GM04503 (cell line): ENCODE measurements around the gene STAB1.

Experiments used
- DNase-seq: peaks from one replicate; pipeline ENCODE4 v3.0.0-alpha.2; 2012; ENCODE audit warnings: low read depth

Gene STAB1, protein sequence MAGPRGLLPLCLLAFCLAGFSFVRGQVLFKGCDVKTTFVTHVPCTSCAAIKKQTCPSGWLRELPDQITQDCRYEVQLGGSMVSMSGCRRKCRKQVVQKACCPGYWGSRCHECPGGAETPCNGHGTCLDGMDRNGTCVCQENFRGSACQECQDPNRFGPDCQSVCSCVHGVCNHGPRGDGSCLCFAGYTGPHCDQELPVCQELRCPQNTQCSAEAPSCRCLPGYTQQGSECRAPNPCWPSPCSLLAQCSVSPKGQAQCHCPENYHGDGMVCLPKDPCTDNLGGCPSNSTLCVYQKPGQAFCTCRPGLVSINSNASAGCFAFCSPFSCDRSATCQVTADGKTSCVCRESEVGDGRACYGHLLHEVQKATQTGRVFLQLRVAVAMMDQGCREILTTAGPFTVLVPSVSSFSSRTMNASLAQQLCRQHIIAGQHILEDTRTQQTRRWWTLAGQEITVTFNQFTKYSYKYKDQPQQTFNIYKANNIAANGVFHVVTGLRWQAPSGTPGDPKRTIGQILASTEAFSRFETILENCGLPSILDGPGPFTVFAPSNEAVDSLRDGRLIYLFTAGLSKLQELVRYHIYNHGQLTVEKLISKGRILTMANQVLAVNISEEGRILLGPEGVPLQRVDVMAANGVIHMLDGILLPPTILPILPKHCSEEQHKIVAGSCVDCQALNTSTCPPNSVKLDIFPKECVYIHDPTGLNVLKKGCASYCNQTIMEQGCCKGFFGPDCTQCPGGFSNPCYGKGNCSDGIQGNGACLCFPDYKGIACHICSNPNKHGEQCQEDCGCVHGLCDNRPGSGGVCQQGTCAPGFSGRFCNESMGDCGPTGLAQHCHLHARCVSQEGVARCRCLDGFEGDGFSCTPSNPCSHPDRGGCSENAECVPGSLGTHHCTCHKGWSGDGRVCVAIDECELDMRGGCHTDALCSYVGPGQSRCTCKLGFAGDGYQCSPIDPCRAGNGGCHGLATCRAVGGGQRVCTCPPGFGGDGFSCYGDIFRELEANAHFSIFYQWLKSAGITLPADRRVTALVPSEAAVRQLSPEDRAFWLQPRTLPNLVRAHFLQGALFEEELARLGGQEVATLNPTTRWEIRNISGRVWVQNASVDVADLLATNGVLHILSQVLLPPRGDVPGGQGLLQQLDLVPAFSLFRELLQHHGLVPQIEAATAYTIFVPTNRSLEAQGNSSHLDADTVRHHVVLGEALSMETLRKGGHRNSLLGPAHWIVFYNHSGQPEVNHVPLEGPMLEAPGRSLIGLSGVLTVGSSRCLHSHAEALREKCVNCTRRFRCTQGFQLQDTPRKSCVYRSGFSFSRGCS (N-terminal part only)

DNA sequence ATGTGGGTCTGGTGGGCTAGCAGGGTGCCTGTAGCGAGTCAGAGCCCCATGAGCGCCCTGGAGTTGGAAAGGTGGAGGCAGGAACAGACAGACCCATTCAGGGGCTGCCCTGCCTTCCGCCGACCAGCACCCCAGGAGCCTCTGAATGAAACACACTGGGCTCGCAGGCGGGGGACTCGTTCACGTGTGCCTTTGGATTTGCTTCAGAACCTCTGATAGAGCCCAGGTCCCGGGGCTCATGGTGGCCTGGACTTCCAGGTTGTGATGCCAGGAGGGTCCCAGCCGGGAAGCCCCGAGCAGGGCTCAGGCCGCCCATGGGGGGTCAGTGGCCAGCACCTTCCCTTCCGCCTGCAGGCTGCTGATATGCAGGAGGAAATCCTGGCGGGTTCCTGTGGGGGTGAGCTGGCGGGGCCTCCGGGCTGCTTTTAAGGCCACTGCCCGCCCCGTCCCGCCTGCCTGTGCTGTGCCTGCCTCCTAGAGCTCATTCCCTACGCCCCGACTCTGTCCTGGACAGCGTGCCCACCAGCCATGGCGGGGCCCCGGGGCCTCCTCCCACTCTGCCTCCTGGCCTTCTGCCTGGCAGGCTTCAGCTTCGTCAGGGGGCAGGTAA, at the start of gene STAB1:
STAB1 (plus strand) TSS at position 453 of the 610 bp plus-strand sequence; CDS start at position 529, 76 bp downstream.
- DNase-seq: no peak

DNA sequence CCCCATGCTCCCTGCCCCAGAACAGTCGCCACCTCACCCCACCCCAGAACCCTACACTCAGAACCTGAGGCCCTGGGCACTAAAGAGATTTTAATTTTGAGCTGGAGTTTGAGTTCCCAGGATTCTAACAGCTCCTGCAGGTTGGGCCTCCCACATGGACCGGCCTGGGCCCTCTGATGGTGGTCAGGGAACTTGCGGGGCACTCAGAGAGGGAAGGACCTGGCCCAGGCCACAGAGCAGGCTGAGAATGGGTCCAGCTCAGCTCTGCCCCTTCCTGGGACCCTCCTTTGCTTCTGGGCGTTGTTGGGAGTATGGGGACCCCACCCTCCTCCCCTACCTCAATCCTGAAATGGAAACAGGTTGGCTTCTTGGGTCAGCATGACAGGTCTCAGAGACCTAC, 49.1 kb upstream of the STAB1 start:
- no peak for DNase-seq

DNA sequence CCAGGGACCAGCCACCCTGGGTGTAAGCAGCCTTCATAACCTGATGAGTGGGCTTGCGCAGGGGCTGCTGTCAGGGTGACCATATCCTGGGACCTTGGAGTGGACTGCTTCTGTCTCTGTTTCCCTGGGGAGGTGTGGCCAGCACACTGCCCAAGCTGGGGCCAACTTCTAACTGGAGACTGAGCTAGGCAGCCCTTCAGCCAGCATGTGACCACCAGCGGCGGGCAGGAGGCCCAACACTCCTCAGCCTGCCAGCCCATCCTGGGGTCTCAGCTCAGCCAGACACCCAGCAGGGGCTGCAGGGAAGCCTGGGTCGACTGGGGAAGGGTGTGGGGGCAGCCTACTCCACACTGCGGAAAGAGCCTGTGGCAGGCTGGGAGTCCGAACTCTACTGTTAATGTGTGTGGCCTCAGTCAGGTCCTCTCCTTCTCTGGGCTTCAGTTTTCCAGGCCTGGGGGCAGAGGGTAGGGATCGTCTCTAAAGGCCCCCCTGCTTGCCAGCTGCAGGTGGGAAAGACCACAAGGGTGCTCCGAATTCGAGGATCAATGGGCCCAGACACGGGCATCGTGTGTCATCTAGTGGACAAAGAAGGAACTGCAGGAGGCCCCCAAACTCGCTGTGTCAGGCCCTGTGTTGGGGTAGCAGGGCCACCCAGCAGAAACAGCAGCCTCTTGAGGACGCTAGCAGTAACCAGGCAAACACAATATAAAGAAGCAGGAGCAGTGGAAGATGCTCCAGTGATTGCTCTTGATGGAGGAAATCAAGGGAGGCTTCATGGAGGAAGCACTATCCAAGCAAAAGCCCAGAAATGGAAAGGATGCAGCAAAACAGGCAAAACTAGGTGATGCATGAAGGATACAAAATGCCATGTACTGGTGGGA, 48.3 kb upstream of the STAB1 start:
- no peak for DNase-seq

DNA sequence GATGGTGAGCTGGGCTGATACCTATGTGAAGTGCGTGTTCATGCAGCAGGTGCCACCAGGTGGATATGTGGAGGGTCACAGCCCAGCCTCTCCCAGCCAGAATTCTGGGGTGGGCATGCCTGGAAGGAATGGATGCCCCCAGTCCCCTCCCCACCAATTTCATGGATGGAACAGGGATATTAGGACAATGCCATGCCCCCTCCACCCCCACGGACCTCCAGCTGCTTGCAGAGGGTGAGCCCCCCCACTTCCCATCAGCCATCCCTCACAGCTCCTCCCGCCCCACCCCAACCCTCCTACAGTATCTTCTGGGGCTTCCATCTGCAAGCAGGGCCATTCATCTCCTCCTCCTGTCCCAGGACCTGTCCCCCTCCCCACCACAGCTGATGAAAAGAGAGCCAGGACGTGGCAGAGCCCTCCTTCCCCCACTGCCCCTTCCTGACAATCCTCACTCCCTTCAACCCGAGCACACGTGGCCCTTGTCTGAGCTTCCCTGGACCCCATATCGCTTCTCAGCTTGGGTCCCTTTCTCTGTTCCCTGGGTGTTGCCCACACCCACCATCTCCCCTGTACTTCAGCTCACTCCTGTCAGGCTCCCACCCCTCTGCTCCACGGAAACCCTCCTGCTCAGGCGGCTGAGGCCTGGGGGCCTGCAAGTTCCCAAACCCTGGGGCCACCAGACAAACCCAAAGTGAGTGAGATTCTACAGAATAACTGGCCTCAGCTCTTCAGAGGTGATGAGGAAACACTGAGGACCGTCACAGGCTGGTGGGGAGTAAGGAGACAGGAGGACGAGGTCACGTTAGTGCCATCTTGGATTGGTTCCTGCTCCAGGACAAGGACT, 47.4 kb upstream of the STAB1 start:
- no peak for DNase-seq

DNA sequence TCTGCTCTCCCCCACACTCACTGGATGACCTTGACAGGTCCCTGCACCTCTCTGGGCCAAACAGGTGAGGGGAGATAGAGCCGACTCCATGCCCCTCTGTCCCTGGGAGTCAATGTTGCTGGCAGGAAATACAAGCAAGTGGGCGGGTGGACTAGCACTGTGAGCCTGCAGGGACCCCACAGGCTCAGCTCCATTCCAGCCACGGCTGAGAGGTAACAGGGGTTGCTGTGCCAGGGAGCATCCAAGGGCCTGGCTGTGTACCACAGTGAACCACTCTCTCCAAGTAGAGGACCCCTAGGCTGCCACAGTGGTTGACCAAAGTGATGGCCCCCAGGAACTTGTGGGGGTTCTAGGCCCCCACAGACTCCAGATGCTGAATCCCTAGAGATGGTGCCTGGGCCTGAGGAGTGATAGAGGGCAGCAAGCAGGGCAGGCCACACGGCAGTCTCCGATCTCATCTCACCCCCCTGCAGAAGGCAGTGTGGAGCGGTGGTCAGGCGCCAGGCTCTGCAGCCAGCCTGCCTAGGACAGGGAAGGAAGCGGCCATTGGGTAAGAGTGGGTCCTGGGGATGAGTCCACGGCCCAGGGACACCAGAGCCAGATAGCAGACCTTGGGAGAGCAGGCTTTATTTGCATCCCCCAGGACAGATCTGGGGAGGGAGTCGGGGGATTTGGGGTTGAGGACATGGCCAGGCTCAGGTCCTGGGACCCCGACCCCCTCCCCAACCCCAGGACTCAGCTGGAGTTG, 44.5 kb upstream of the STAB1 start:
- no peak for DNase-seq

DNA sequence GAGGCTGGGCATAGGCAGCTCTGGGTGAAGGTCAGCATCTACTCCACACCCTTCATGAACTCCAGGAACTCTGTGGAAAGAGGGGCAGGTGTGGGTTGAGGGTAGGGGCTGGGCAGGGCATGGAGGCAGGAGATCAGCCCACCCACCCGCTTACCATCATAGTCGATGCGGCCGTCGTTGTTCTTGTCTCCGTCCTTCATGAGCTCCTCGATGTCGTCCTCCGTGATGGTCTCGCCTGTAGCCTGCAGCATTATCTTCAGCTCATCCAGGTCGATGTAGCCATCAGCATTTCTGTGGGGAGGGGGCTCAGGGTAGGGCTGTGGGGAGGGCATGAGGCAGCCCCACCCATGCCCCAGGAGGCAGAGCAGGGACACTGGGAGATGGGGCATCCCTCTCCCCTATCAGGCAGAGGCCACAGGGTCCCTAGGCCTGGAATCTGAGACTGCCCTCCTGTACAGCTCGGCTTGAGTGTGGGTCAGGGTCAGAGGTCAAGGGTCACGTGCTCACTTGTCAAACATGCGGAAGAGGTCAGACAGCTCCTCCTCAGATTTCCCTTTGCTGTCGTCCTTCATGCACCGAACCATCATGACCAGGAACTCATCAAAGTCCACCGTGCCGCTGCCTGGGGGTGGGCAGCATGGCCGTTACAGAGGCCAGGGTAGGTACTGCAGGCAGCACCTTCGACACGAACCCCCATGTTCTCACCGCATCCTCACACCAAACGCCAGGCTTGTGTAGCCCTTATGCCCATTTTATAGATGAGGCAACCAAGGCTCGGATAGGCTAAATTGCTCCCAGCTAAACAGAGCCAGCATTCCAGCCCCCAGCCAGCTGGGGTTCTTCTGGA, 43.7 kb upstream of the STAB1 start:
- DNase-seq: no peak

DNA sequence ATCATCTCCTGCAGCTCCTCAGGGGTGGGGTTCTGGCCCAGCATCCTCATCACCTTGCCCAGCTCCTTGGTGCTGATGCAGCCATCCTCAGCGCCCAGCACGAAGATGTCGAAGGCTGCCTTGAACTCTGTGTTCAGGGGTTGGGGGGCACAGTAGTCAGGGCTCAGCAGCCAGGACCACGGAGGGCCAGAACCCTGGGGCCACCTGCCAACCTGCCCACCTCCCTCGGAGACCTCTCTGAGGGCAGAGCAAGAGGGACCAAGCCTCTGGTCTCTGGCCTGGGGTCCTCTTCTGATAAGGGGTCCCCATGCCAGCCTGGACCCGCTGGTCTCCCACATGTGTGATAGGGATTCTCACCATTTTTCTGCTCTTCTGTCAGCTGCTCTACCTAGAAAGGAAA, 43.0 kb upstream of the STAB1 start:
- no peak for DNase-seq

DNA sequence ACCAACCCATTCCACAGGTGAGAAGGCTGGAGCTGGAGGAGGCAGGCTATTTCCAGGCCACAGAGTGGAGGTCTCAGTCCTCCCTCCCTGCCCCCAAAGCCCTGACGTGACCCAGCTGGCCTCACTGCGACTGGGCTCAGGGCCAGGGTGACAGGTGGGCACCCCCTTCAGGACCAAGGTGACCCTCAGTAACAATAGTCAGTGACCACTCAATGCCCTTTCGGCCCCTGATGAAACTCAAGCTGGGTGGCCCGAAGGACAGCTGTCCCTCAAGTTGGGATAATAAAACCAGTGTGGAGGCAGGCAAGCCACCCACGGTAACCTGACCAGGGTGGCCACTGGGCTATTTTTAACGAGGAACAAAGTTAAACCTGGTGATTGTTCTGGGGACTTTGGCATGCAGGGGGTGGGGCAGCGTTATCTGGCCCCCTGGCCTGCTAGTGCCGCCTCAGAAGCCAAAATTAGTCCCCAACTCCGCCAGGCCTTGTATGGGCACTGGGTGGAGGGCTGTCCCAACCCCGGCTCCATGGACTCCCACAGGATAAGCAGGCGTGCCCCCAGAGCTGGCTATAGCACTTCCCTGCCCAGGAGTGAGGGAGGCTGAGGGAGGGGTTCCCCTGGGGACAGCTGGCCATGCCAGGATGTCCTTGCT, 42.4 kb upstream of the STAB1 start:
- no peak for DNase-seq

DNA sequence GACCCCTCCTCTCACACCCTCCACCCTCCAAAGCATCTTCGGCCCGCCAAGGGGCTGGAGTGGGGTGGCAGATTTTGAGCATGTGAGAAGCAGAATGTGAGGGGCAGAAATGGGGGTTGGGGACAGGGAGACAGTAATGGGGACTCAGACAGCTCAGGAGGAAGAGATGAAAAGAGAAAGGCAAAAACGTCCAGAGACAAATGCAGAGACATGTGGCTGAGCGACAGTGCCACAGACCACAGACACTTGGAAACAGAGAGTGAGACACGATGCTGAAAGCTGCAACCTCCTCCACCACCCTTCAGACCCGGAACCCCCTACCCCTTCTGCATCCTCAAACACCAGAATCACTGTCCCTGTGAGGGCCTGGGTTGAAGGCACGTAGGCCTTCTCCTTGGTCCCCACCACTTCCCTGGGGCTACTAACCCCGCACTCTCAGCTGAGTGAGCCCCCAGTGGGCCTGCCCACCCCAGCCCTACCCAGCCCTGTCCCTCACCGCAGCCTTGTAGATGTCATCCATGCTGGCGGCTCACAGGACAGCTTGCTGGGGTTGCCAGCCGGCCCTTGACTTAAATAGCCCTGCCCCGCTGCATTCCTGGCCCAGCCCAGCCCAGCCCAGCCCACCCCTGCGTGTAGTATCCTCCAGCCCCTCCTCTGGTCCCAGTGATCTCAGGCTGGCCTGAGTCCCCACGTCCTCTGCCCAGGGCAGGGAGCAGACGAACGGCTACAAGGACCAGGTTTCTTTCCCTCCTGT, 41.5 kb upstream of the STAB1 start, which contains the start of gene TNNC1:
TNNC1 (minus strand) TSS at position 546 of the 754 bp plus-strand sequence; CDS start at position 520, 26 bp downstream.
- DNase-seq: no peak

DNA sequence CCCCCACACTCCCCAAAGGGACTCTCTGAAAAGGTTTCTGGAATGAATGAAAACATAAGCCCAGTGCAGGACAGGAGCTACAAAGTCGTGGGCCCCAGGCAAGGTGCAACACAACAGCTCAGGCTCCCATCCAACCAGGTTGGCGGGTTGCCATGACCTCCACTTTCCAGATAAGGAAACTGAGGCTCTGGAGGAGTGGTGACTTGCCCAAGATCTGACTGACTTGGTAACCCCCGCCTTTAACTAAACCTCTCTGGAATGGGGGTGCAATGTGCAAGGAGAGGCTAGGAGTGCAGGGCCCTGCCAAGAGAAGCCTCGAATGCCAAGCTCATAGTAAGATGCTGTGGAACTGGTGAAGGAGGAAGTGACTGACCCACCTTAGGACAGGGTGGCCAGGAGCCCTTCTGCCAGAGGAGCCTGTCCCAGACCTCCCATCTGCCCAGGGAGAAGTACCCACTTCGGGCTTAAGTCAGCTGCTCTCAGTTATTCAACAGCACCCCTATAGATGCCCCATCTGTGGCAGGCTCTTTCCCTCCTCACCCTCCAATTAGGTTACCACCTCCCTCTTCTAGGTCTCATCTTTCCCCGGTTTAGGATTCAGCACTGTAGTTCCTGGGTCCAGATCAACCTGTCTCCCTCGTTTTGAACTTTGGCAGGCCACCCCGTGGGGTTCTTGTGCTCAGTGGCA, 40.7 kb upstream of the STAB1 start:
- no peak for DNase-seq

DNA sequence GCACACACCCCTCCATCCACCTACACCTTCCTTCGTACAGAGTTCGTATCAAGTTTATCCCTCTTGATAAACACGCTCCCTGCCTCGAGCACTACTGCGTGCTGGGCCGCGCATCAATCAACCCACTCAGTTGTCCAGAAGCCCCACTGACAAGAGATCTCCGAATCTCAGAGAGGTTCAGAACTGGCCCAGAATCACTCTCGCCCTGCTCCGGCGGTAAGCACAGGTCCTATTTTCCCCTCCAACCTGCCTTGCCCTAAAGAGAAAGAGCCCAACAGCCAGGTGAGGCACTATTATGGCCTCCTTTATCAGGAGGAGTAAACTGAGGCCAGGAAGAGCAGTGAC, 40.2 kb upstream of the STAB1 start:
- DNase-seq: no peak

DNA sequence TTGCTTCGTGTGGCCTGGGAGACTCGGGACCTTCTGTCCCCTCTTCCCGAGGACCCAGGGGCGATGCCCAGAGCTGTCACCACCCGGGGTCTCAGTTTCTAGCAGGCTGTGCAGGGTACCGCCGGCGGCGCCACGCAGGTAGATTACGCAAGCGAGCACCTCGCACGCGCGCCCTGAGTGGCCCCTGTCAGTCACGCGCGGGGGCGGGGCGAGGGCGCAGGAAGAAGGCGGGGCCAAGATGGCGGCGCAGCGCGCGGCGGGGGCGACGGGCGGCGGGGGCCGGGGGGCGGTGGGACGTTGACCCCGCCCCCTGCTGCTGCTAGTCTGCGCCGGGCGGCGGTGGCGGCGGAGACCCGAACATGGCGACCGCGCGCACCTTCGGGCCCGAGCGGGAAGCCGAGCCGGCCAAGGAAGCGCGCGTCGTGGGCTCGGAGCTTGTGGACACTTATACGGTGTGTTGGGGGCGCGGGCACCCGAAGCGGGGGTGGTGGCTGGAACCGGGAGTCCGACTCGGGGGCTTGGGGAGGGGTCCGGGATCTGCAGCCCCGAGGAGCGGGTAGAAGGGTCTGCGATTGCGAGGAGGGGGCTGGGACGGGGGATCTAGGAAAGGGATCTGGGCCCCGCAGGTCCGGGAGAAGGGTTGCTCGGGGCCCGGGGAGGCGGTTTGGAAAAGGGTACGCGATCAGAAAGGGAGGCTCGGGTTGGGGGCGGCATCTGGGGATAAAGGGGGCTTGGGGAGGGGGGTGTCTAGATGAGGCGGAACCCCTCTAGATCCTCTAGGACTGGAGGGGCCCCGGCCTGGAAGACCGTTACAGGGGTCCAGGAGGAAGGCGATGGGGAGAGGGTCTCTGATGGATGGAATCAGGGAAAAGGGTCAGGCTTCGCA, 39.6 kb upstream of the STAB1 start, which contains the start of gene NISCH:
NISCH (plus strand) TSS at position 322 of the 886 bp plus-strand sequence; CDS start at position 360, 38 bp downstream.
- no peak for DNase-seq

DNA sequence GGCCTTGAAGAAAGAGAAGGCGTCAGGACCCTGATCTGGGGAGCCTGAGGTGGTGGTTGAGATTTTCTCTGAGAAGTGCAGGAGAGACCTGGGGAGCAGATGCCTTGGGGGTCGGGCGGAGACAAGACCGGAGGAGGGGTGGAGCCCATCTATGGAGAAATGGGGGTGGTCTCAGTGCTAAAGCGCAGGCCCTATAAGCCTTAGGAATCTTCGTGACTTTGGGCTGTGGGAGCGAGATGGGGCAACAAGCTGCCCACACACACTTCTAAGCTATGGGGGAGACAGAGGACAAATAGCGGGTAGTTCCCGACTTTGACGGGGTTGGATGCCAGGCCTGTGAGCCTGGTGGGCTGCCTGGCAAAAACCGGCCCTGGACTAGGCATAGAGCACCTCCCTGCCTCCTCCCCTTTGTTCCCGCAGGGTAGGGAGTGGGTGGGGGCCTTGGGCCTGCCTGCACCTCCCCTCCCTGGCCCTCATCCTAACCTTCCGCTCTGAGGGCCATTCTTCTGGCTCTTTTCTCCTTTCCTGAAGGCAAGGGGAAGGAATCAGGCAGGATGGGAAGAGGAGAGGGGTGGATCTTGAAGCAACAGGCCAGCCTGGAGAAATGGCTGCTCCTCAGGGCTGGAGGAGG, 38.9 kb upstream of the STAB1 start:
- DNase-seq: no peak

DNA sequence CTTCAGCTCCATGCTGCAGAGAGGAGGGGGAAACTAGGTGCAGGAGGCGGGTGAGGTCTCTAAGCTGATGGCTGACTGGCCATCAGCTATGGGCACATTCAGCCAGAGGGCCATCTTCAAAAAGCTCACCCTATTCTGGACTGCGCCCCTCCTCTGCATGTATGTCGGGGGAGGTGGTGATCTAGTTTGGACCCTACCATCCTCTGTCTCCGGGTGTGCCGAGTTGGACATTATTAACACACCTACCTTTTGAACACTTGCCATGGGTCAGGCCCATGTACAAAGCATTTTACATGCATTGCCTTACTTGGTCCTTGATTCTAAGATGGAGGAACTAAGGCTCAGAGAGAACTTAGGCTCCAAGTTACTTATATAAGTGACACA, 38.3 kb upstream of the STAB1 start:
- DNase-seq: no peak
